Tibial nerve (tissue), 4 donors: ENCODE measurements around the gene GGT7. TPM values are rescaled to one million over a fixed set of nuclear protein-coding genes. Genes with fewer than 3 reads are reported as not detected.

Experiments
- DNase-seq, 2 donors: peaks; one replicate each; pipeline ENCODE4 v3.0.0-alpha.2; 2019; ENCODE audit warnings: low spot score in 2 of 2
- H3K27ac ChIP-seq, 4 donors: fragments of 200-600 bp; sonication (generic) in 3 of 4; one replicate each; pipeline ENCODE4 v1.5.1; 2017 to 2019; ENCODE audit warnings: mild to moderate bottlenecking in 1 of 4
- H3K27me3 ChIP-seq, 2 donors: fragments of 200-600 bp; sonication (generic) in 1 of 2; one replicate each; pipeline versions ENCODE4 v1.5.1 to v1.6.0; 2017 to 2019
- H3K36me3 ChIP-seq, 3 donors: fragments of 200-600 bp; sonication (generic); one replicate each; pipeline ENCODE4 v1.5.1; 2018 to 2019
- H3K4me1 ChIP-seq, 4 donors: fragments of 200-600 bp; sonication (generic) in 3 of 4; one replicate each; pipeline ENCODE4 v1.5.1; 2017 to 2019
- H3K4me3 ChIP-seq, 4 donors: fragments of 200-600 bp; sonication (generic) in 3 of 4; one replicate each; pipeline ENCODE4 v1.5.1; 2017 to 2019; ENCODE audit warnings: mild to moderate bottlenecking in 1 of 4, moderate library complexity in 1 of 4
- H3K9me3 ChIP-seq, 4 donors: fragments of 200-600 bp; sonication (generic) in 3 of 4; one replicate each; pipeline ENCODE4 v1.5.1; 2017 to 2019
- EP300 ChIP-seq, 2 donors: sonication (generic); formaldehyde crosslinking; IDR thresholded peaks; one replicate each; pipeline ENCODE4 v1.6.1; 2017; ENCODE audit warnings: antibody characterized with exemption in 2 of 2, mild to moderate bottlenecking in 1 of 2
- POLR2A ChIP-seq, 2 donors: fragments of 450-650 bp; IDR thresholded peaks; one replicate each; pipeline ENCODE4 v1.6.1; 2017; ENCODE audit warnings: antibody characterized with exemption in 2 of 2, mild to moderate bottlenecking in 2 of 2, moderate library complexity in 2 of 2
- WGBS, 2 donors: methylation state at CpG; one replicate each; pipeline ENCODE4 v1.1.5; 2018; 5-methylcytosine and 5-hydroxymethylcytosine counted together
- total RNA-seq, 4 donors: library from RNA; depleted of rRNA; stranded (reverse); fragments of >200 nt; gene quantifications; one replicate each; pipeline ENCODE4 v1.1.0, GENCODE V29; 2016
- TF ChIP-seq, protein P1 (sequence below), 5 experiments: fragments of 200-600 bp in 3 of 5; fragments of 450-650 bp in 2 of 5; sonication (generic) in 3 of 5; IDR thresholded peaks; one replicate each; pipeline ENCODE4 v1.5.1; 2016 to 2019; ENCODE audit warnings: antibody characterized with exemption in 5 of 5, mild to moderate bottlenecking in 3 of 5, moderate library complexity in 2 of 5

The GGT7 gene
- total RNA-seq, 4 donors from 2014 or later = 19.6 to 41.7 (median 28.4) TPM

DNA sequence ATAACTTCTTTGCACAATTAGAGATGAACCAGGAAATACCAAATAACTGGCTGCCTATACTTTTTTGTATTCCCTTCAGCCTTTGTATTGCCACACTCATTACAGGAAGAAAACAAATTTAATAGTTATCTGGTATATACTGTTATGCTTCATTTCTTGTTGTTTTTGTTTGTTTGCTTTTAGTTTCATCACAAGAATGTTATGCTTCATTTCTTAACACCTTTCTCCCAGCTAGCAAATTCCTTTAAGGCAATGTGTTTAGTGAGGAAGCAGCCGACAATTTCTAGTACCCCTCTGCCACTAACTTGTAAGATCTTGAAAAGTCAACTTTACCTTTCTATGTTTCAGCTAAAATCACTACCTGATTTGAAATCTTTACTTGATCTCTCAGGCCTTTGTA, 48.6 kb downstream of the GGT7 start:
- TF ChIP-seq, protein P1, sequence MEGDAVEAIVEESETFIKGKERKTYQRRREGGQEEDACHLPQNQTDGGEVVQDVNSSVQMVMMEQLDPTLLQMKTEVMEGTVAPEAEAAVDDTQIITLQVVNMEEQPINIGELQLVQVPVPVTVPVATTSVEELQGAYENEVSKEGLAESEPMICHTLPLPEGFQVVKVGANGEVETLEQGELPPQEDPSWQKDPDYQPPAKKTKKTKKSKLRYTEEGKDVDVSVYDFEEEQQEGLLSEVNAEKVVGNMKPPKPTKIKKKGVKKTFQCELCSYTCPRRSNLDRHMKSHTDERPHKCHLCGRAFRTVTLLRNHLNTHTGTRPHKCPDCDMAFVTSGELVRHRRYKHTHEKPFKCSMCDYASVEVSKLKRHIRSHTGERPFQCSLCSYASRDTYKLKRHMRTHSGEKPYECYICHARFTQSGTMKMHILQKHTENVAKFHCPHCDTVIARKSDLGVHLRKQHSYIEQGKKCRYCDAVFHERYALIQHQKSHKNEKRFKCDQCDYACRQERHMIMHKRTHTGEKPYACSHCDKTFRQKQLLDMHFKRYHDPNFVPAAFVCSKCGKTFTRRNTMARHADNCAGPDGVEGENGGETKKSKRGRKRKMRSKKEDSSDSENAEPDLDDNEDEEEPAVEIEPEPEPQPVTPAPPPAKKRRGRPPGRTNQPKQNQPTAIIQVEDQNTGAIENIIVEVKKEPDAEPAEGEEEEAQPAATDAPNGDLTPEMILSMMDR (IDR thresholded peaks at IDR 0.05) = no peak
- no peak for TF ChIP-seq POLR2A (IDR thresholded peaks at IDR 0.05)
- TF ChIP-seq EP300 (IDR thresholded peaks at IDR 0.05) = no peak
- Histone ChIP-seq H3K4me1 (peaks cover 0 to 56% (median 10%) of the 10 kb centered on the region in 4 donors), H3K27ac (peak overlapping the region in 3 of 4 donors; percentile 87 to 95 (median 92)), H3K36me3 (no peaks in the 10 kb centered on the region), H3K4me3 (peak overlapping the region; percentile 82 to 97 (median 86)), H3K9me3 (no peaks in the 10 kb centered on the region), H3K27me3 (no peaks in the 10 kb centered on the region)
- 19 to 22% methylated on average over 1 of the region's 1 CpG for WGBS, 2 donors
- no peak for DNase-seq

DNA sequence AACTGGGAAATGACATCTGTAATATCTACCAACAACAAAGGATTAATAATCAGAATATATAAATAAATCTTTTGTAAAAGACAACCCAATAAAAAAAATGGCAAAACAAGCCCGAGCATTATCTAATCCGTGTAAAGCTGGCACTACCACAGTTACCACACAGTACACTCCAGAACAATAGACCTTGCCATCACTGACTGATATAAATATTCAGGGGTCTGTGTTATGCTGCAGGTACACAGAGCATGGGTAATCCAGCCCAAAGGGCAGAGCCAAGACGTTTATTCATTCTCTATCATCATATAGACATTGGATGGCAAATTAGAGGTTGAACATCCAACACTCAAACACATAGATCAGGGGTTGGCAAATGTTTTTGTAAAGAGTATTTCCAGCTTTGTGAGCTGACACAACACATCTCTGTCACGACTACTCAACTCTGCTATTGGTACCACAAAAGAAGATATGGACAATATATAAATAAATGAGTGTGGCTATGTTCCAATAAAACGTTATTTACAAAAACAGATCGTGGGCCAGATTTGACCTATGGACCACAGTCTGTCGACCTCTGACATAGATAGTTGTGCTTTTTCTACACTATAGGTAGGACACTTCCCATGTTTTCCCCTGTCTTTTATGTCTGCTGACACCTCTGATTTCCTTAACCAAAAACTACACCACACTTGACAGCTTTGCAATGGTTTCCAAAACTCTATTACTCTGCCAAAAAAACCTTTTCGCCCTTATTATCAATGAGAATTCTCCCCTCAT, 51.7 kb downstream of the GGT7 start:
- H3K9me3 ChIP-seq = no peaks in the 10 kb centered on the region
- 43 to 52% methylated on average over 8 of the region's 8 CpGs for WGBS, 2 donors
- no peak overlapping the region for H3K4me3 ChIP-seq
- no peak for TF ChIP-seq POLR2A (IDR thresholded peaks at IDR 0.05)
- TF ChIP-seq, protein P1 (IDR thresholded peaks at IDR 0.05) = no peak
- no peak for TF ChIP-seq EP300 (IDR thresholded peaks at IDR 0.05)
- H3K27me3 ChIP-seq = no peaks in the 10 kb centered on the region
- no peak overlapping the region for H3K27ac ChIP-seq
- peaks cover 0 to 78% (median 10%) of the 10 kb centered on the region in 4 donors for H3K4me1 ChIP-seq
- no peak for DNase-seq
- no peaks in the 10 kb centered on the region for H3K36me3 ChIP-seq

DNA sequence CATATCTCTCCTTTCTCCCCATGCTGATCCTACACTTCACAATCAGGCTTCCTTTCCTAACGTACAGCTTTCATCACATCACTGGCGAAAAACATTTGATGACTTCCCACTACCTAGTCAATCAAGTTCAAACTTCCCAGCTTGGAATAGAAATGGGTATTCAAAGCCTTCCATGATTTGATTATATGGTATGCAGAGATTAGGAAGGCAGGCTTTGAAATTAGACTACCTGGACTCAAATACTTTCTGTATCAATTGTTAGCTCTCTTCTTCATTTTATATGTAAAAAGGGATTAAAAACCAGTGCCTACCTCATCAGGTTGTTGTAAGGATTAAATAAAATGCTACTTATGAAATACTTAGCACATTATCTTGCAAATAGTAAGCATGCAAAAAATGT, 54.9 kb downstream of the GGT7 start:
- TF ChIP-seq POLR2A (IDR thresholded peaks at IDR 0.05) (no peak), EP300 (IDR thresholded peaks at IDR 0.05) (no peak)
- TF ChIP-seq, protein P1 (IDR thresholded peaks at IDR 0.05) = no peak
- H3K27me3 ChIP-seq = no peaks in the 10 kb centered on the region
- H3K36me3 ChIP-seq = no peaks in the 10 kb centered on the region
- no peak overlapping the region for H3K27ac ChIP-seq
- 44 to 63% methylated on average over 2 of the region's 2 CpGs for WGBS, 2 donors
- no peaks in the 10 kb centered on the region for H3K9me3 ChIP-seq
- no peak for DNase-seq
- H3K4me3 ChIP-seq = no peak overlapping the region
- peaks cover 0 to 61% (median 5%) of the 10 kb centered on the region in 4 donors for H3K4me1 ChIP-seq

DNA sequence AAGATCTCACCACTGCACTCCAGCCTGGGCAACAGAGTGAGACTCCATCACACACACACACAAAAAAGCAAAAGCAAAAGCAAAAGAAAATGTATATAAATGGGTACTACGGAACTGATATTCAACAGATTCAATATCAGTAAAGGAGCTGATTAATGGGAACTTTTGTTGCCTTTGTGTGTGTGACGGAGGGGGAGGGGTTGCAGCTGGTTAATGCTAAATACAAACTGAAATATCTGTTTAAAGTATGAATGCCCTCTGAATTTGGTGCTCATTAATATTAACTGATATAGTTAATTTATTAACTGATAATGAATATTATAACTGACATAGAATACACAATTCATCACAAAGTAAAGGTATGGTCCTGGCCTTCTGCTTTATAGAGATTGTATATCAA, 55.6 kb downstream of the GGT7 start:
- no peaks in the 10 kb centered on the region for H3K36me3 ChIP-seq
- no peaks in the 10 kb centered on the region for H3K27me3 ChIP-seq
- peaks cover 0 to 61% (median 5%) of the 10 kb centered on the region in 4 donors for H3K4me1 ChIP-seq
- 39 to 73% methylated on average over 1 to 2 of the region's 2 CpGs for WGBS, 2 donors
- DNase-seq = no peak
- TF ChIP-seq POLR2A (IDR thresholded peaks at IDR 0.05) (no peak), EP300 (IDR thresholded peaks at IDR 0.05) (no peak)
- TF ChIP-seq, protein P1 (IDR thresholded peaks at IDR 0.05) = no peak
- H3K9me3 ChIP-seq = no peaks in the 10 kb centered on the region
- H3K27ac ChIP-seq = no peak overlapping the region
- no peak overlapping the region for H3K4me3 ChIP-seq

DNA sequence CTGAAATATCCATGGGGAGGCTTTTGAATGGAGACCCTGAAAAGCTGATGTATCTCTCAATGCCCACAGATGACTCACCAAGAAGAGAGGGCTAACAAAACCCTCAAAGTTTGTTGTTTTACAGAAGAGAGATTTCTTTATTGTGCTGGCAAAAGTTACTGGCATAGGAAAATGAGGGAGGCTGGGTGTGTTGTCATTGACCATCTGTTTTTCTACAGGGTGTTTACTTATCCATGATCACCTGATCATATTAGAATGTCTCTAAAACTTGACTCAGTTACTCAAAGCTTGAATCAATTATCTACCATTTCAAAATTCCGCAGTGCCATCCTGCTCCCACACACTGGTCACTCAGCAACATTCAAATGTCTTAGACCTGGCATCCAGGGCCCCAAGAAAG, 57.0 kb downstream of the GGT7 start:
- Histone ChIP-seq H3K27me3 (no peaks in the 10 kb centered on the region), H3K9me3 (no peaks in the 10 kb centered on the region), H3K27ac (no peak overlapping the region), H3K4me1 (peaks cover 0 to 49% (median 5%) of the 10 kb centered on the region in 4 donors), H3K36me3 (no peaks in the 10 kb centered on the region), H3K4me3 (no peak overlapping the region)
- DNase-seq = no peak
- TF ChIP-seq POLR2A (IDR thresholded peaks at IDR 0.05) = no peak
- TF ChIP-seq EP300 (IDR thresholded peaks at IDR 0.05) = no peak
- TF ChIP-seq, protein P1 (IDR thresholded peaks at IDR 0.05) = no peak
- WGBS, 2 donors = 85 to 98% methylated on average over 1 of the region's 1 CpG
